IPS-NIHi11 (cell line): ENCODE data around the gene ADARB2.

Experiments used
- DNase-seq: peaks from one replicate; pipeline ENCODE4 v3.0.0; 2012; ENCODE audit warnings: mixed read lengths, low spot score

ADARB2 gene

DNA sequence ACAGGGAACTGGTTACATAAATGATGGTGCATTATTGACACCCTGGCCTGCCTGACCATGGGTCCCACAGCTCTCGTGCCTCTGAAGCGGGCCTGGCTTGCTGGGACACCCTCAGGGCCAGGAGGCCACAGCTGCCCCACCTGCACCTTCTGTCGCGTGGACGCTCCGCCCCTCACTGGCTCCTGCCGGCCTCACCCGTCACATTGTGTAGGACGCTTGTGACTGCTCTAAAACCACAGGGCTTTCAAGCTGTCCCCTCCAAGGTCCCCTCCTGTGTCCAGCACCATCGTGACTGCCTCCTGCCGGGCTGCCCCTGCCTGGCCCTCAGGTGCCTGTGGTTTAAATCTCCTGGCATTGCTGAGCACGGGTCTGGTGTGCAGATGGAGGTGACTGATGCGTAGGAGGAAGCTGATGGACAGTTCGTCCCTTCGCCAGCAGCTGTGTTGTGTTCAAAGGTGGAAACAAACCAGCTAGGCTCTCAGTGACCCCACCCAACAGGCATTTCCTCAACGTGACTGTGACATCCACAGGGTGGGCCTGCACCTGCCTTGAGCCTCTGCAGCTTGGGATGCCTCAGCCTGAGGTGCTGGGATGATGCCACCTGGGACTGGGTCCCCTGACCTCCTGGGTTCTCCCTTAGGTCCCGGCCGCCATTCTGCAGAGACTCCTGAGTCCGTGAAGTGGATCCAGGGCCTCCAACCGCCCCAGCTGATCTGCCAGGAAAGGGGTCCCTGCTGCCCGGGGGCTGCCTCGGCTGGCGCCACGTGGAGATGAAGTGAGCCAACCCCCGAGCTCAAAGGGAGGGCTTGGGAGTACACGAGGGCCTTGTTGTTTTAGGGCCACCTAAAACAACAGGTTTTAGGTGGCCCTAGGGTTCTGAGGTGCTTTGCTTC, 532.6 kb downstream of the ADARB2 start:
- no peak for DNase-seq

DNA sequence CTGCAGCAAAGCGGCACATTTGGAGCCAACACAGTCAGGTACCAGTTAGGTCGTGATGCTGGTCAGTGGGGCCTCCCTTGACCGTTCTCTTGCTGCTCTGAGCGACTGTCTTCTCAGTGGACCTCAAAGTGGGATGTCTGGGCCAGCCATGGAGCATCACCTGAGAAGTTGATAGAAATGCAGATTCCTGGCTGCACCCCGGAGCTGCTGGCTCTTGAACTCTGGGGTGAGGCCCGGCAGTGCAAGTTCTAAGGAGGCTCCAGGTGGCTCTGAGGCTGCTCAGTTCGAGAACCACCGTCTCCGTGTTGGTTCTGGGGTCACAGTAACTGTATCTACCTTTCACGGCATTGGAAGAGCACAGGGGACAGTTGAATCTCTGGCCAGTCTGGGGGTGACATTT, 533.6 kb downstream of the ADARB2 start:
- DNase-seq: no peak

DNA sequence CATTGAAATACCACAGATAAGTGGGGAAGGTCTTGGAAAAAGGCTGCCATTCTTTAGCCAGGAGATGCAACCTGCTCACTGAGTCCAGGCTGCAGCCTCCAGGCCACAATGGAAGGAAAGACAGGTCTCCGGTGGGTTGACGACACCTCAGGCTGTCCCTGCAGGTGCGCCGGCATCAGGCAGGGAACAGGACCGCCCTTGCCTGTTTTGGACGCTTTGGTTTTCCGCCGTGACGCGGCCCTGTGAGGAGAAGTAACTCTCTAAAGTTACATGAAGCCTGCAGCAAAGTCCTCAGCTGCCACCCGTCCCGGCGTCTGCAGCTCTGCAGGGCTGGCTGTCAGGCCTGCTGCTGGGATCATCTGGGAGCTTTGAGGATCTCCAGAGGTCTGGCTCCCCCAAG, 534.1 kb downstream of the ADARB2 start:
- no peak for DNase-seq

DNA sequence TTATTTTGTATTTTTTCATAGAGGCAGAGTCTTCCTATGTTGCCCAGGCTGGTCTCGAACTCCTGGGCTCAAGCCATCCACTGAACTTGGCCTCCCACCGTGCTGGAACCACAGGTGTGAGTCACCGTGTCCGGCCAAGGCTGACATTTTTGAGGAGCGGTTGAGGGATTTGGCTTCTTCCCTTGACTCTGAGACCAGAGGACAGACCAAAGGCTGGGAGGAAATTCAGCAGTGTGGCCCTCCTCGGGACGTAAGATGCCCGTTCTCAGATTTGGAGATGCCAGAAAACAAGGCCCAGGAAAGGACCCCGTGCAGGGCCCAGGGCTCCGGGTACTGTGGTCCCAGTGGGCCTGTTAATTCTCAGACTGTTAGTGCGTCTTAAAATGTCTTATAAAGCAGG, 535.0 kb downstream of the ADARB2 start:
- no peak for DNase-seq

DNA sequence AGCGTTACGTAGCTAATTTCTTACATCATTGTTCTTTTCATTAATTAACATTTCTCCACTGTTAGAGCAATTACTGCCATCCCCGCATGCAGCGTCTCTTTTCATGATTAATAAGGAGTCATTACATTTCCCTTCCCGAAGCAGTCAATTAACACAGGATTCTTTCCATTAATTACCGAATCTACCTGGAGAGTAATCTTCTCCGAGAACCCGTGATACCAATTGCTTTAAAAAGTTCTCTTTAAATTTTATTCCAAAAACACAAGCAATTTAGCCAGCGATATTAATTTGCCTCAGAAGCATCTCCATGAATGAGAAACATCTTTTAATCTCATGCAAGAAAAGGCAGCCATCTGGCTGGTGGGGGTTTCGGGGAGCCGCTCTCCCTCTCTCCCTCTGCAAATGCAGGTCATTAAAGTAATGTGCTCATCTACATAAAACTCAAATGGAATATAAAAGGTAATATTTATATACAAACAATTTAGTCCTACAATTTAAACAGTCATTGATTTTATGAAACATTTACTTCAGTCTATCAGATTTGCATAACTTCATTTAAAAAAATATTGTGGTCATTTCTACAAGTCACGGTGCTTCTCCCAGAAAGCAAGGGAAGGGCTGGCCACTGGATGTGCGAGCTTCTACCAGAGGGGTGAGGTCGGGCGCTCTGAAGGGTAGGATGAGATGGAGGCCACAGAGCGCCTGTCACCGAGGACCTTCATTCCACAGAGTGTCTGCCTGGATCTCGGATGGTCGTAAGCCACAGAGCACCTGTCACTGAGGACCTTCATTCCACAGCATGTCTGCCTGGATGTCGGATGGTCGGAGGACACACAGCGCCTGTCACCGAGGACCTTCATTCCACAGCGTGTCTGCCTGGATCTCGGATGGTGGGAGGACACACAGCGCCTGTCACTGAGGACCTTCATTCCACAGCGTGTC, 536.2 kb downstream of the ADARB2 start:
- no peak for DNase-seq

DNA sequence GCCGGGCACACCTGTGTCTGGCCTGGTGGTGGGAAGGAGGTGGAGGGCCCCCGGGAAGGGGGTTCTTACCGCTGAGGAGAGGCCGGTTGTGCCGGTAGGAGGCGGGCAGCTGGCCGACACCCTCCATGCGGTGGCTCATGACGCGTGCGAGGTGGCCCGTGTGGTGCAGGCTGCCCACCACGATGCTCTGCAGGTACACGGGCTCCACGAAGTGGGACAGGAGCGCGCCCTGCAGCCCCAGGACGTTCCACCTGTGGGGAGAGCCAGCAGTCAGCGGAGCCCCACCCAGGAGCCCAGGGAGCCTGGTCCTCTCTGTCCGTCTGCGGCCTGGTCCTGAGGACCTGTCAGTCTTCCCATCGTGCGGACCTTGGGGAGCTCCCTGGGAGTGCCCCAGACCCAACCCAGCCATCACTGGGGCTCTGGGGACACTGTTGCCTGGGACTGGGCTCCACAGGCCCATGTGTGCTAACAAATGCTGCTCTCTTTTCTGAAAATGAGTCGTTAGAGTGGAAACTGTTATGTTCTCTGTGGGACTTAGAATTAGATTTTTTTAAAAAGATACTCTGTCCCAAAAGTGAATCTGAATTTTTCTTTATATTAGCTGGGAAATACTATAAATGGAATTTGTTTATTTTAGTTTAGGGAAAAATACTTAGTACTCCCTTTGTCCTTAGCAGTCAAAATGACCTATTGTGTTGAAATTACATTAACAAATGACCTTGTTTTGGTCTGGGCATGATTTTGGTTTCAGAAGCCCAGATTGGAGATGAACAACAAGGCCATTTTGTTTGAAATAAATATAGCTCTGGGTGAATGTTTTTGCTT, 537.2 kb downstream of the ADARB2 start:
- DNase-seq: no peak

DNA sequence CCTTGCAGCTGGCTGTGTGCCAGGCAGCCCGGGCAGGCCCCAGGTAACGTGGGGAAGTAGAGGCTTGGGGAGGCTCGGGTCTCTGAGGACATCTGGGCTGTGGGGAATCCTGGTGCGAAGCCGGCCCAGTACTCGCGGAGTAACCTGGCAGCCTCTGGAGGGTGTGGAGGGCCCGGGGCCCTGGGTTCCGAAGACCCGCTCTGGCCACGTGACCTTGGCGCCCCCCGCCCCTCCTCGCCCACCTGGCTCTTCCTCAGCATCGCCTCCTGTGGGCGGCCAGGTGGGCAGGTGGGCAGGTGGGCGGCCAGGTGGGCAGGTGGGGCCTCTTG, 538.0 kb downstream of the ADARB2 start:
- DNase-seq: no peak

DNA sequence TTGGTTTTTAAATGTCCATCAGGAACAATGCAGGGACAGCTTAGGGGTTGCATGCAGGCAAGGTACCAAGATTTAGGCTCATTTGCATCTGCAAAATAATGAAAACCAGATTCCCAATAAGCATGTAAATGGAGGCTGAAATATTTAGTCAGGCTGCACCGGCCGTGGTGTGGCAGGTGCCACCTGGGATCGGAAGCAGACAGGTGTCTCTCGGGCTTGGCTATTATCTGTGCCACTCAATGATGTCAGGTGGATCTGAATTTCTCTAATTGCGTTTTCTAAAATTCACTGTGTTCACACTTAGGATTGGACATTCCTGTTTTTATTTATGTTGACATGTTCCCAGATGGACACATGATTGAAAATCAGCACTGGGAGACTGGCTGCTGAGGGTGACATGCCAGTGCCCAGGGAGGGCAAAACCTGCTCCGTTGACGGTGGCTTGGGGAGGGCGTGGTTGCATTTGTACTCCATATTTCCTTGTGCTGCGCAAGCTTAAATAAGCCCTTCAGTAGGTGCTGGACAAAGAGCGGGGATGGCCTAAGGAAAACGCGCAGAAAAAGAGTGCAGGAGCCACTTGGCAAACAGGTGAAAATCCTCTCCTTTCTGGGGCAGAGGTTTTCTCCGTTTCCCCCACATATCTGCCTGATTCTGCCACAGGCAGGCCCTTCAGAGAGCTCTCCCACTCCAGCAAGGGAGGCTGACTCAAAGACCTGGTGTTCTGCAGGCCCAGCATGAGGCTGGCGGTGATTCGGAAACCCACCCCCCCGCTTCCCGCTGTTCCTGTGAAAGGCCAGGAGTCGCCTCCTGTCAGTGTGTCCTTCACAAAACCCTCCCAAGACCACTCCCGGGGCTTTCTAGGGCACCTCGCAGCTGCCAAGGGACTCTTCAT, 538.6 kb downstream of the ADARB2 start:
- DNase-seq: no peak

DNA sequence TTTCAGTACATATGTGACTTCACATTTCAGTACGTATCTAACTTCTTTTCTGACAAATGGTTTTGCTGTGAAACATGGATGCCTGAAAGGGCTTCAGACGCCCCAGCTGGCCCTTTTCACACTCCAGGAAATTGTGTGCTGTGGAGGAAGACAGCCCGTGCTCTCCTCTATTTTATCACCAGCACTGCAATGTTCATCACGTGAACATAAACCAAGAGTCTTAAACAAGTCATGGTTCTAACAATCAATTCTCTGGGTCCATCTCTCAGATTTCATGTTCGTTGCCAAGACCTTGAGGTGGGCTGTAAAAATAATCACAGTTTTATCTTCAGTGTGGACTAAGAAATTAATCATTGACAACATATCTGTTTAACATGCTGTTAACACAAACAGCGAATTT, 539.9 kb downstream of the ADARB2 start:
- no peak for DNase-seq

DNA sequence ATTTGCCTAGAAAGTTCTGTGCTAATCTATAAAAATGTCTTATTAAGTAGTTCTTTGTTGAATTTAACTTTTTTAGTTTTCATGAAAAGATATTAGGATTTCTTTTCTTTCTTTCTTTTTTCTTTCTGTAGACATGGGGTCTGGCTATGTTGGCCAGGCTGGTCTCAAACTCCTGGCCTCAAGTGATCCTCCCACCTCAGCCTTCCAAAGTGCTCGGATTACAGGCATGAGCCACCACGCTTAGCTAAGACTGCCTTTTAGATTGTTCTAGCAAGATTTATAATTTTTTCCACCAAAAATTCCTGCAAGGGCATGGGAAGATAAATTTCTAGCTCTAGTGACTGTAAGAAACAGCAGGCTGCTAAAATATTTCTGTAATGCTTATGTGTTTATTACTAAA, 540.7 kb downstream of the ADARB2 start:
- no peak for DNase-seq

DNA sequence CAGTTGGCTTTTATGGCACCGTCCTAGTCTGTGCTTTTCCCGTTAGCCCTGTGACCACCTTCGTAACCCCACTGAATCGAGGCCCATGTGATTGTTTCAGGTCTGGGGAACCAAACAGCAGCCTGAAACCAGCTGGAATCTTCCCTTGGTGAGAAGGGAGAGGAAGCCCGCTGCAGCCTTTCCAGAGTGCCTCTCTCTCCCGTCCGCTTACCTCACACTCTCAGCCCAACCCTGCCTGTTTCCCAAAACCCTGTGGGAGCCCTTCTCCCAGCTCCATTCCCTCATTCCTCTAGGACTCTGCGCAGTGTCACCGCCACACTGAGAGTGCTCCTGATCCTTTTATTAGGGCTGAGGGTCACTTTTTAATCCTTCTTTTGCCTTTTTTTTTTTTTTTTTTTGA, 541.5 kb downstream of the ADARB2 start:
- no peak for DNase-seq

DNA sequence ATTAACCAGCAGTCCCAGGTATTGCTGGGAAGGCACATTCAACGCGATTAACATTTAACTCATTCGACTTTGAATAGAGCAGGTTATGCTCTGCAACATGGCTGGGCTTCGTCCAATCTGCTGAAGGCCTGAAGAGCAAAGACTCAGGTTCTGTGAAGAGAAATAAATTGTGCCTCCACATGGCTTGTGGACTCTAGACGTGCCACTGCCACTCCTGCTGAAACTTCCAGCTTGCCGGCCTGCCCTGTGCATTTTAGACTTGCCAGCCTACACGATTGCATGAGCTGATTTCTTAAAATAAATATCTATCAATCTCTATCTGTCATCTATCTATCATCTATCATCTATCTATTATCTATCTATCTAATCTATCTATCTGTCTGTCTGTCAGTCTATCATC, 543.2 kb downstream of the ADARB2 start:
- DNase-seq: no peak

DNA sequence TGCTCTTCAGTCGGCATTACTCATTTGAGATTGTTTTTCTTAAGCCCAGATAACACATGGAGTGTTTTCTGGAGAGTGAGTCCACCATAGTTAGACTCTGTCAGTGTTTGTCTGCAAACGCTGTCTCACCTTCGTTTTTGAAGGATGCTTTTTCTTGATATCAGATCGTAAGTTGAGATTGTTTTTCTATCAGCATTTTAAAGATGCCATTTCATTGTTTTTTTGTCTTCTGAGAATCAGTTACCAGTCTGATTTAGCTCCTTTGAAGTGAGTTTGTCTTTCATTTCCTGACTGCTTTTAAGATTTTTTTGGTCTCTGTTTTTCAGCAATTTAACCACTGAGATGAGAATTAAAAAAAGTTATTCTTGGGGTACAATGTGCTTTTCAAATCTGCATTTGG, 543.8 kb downstream of the ADARB2 start:
- no peak for DNase-seq

DNA sequence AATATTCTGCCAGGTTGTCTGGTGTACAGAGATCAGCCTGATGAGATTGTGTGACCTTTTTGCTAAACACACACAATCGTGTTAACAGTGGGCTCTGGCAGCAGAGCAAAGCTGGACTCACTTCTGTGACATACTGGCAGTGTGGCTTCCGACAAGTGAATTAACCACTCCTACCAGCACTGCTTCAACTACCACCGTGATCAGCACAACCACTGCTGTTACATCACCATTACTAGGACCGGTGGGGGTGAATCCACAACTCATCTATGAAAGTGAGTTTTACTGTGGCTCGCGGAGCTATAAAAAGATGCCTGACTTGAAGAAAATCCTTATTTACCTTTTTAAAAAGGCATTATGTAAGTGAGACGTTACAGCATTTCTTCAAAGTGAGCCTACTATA, 545.6 kb downstream of the ADARB2 start:
- no peak for DNase-seq

DNA sequence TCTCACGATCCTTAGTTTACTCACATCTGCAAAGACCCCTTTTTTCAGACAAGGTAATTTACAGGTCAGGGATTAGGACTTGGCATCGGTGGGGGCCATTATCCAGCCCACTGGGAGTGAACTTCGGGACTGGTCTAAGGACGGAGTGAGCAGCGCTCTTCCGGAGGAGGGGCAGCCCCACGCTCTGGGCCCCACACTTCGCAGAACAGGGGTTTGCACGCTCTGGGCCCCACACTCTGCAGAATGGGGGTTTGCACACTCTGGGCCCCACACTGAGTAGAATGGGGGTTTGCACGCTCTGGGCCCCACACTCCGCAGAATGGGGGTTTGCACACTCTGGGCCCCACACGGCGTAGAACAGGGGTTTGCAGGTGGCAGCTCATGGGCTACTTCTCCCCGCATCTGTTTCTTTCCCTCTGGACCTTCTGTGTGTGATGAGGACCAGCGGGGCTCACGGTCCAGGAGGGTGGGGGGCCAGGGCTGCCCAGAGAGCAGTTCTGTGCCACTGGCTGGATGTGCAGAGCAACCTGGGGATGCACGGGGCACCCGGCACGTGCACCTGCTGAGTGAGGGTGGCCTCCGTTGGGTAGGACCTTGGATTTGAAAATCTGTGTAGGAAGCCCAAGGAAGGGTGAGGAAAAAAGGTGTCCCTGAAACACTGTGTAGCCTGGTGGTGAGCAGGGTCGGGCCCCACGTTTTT, 546.4 kb downstream of the ADARB2 start:
- DNase-seq: no peak

DNA sequence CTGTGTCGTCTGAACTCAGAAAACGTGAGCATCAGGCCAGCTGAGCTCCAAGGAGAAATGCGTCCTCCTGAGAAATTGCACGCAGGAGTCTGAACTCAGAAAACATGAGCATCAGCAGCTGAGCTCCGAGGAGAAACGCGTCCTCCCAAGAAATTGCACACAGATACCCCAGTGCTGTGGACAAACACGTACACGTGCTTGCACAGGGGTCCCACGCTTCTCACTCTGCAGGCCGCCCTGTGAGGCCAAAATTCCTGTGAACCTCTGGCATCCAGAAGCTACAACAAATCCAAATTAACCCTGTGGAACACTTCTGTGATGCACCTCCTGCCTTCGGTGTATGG, 547.3 kb downstream of the ADARB2 start:
- DNase-seq: no peak

DNA sequence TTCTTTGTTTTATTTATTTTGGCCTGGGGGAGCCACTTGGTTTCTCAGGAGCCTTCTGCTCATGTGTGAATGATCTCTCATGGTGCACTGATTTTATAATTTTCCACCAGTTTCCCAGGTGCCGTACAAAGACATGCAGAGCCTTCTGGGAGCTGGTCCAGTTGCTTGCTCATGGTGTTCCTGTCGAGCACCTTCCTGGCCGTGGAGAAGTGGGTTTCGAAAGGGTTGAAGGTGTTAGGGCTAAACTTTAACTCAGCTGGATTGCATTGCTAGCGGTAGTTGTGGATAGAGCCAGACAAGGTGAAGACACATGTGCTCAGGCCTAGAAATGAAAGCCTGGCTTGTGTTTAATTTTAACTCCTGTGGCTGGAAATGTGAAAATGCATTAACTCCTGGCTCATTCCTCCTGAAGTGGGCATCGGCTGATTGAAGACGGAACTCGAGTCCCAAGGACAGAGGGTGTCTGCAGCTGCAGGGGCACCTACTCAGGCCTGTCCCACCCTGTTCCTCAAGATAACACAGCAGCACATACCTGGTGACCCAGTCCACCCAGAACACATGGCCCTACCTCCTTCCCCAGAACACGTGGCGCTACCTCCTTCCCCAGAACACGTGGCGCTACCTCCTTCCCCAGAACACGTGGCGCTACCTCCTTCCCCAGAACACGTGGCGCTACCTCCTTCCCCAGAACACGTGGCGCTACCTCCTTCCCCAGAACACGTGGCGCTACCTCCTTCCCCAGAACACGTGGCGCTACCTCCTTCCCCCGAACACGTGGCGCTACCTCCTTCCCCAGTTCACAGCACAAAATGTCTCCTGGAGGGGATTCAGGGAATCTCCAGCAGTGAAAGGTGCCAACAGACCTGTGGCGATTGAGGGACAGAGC, 547.9 kb downstream of the ADARB2 start:
- no peak for DNase-seq

DNA sequence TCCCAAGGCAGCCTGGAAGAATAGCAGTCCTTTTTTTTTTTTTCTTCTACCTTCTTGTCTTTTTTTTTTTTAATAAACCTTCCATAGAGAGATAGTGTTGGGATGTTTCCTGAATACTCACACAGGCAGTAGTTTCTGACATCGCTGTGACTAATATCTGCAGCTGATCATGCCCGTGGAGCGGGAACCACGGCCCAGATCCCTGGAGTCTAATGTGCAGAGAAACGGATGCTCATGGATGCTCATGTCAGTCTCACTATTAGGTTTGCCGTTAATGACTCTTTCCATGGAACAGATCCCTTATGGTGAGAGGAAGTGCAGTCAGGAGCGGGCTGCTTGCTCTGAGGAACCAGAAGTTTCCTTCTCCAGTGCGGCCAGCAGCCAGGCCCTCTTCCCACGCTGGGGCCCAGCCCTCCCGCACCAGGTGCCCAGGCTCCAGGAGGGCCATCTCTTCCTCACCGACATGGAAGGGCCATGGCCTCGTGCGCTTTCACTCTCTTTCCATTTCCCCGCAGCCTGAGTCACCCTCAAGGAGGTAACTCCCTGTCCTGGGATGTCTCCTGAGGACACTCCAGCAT, 548.7 kb downstream of the ADARB2 start:
- DNase-seq: no peak

DNA sequence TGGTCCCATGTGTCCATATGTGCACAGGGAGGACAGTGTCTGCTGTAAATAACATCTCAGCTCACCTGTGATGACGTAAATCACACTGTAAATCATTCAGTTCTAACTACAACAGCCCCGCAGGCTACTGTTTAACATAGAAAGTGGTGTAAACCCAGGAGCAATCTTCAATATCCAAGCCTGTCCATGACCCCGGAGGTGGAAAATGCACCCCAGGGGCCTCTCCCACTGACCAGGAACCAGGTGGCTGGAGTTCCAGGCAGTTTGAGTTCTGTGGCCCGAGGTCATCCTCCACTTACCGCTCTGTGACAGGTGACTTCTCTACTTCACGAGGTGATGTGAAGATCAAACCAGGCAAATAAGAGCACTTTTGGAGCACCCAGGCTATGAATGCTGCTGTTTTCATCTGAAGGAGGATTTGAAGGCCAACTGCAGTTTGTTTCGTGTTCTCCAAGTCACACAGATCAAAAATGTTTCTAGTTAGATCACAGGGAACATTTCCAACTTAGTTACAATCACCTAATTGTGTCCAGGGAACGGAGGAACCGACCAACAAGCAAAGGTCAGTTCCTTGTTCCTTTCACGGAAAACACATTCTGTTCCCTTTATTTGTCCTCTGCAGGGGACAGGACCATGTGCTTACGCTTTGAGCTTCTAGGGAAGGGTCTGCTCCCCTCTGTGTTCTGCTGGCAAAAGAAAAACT, 549.3 kb downstream of the ADARB2 start:
- DNase-seq: no peak
